Stimulated activated CD4-positive, alpha-beta T cell treated with anti-CD3 and anti-CD28 coated beads, Interleukin-4, amount 100 ng/mL, for 4 hours (primary cell): ENCODE measurements around the gene CSRNP2.
"Not testable (repeated sequence)": the region's sequence is repeated elsewhere in the genome, so short reads cannot be mapped to it uniquely, and the experiment has no call there.

Experiments
- DNase-seq, 2 experiments: peaks; one replicate each; pipeline ENCODE4 v3.0.0-alpha.2; 2020

Gene CSRNP2, protein sequence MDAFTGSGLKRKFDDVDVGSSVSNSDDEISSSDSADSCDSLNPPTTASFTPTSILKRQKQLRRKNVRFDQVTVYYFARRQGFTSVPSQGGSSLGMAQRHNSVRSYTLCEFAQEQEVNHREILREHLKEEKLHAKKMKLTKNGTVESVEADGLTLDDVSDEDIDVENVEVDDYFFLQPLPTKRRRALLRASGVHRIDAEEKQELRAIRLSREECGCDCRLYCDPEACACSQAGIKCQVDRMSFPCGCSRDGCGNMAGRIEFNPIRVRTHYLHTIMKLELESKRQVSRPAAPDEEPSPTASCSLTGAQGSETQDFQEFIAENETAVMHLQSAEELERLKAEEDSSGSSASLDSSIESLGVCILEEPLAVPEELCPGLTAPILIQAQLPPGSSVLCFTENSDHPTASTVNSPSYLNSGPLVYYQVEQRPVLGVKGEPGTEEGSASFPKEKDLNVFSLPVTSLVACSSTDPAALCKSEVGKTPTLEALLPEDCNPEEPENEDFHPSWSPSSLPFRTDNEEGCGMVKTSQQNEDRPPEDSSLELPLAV

DNA sequence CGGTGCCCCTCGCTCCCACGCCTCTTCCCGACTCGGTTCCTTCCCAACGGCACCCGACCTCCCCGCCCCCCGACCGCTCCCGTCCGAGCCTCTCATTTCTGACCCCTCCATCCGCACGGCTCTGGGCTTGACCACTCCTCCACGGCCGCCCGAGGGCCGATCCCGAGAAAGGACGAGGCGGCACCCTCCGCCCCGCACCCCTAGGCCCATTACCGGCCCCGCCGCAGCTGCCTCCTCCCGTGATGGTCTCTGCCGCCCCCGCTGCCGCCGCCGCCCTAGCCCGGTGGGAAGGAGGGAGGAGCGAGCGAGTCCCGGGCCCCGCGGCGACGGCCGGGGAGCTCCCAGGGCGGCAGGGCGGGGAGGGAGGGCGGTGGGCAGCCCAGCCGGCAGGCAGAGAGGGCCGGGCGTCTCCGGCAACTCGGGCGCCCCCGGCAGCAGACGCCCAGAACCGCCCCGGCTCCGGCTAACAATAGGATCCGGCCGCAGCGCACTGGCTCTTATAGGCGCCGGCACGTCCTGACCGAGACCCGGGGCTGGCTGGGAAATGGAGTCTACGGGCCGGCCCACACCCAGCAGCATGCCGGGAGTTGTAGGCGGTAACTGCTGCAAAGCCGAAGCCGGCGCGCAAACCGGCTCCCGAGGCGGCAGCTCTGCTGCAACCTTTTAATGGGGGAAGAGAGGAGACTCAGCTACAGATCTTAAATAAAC is at the start of gene CSRNP2:
Gene CSRNP2 (minus strand): TSS at position 471 of the 708 bp plus-strand sequence. CDS start 7,035 bp downstream, outside the sequence.
- DNase-seq, result peak; percentile 92

DNA sequence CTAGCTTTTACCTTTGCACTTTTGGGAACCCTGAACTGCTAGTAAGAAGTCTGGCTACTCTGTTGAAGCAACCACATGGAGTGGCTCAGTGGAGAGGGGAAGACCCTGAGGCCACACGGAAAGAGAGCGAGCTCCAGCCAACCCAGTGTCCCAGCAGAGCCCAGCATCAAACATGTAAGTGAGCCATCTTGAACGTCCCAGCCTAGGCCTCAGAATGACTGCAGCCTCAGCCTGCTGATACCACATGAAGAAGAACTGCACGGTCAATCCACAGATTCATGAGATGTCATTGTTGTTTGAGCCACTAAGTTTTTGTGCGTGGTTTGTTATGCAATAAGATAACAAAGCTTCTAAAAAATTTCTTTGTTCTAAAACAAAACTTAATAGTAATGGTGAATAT is 49.3 kb upstream of the CSRNP2 start:
- no peak for DNase-seq

DNA sequence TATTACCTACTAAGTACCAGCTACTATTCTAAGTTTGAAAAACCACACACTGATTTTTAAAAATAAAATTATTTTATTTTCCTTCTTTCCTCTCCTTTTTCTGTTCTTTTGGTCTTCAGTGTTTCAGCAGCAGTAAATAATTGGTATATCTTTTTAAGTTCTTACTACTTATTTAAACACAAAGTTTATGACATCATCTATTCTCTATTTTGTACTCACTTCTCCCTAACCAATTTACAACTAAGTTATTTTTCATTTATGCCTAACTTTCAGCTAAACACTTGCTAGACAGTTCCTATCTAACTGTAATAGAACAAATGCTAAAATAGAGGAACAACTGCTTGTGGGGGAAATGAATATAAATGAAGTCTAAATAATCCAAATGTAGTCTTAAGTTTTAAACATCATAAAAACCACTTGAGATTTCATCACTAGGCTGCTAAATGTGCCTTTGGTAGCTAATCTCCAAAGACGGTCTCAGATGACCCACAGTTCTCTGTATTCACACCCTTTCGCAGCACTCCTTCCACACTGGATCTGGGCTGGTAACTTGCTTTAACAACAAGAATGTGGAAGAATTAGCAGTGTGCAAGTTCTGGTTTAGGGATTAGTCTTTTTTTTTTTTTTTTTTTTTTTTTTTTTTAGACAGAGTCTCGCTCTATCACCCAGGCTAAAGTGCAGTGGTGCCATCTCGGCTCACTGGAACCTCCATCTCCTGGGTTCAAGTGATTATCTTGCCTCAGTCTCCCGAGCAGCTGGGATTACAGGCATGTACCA is 48.5 kb upstream of the CSRNP2 start:
- DNase-seq, result no peak

DNA sequence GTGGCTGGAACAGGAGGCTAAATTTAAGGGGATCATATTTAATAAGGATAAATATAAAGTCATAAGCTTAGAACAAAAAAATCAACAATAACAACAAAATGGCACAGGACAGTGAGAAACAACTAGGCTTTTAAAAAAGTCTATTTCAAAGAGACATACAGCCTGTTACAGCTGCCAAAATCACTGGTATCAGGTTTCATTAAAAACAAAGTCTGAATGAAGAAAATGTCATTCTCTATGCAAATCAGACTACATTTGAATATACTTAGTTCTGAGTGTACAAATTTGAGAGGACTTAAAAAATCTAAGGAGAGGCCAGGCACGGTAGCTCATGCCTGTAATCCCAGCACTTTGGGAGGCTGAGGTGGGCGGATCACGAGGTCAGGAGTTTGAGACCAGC is 45.5 kb upstream of the CSRNP2 start:
- no peak for DNase-seq

DNA sequence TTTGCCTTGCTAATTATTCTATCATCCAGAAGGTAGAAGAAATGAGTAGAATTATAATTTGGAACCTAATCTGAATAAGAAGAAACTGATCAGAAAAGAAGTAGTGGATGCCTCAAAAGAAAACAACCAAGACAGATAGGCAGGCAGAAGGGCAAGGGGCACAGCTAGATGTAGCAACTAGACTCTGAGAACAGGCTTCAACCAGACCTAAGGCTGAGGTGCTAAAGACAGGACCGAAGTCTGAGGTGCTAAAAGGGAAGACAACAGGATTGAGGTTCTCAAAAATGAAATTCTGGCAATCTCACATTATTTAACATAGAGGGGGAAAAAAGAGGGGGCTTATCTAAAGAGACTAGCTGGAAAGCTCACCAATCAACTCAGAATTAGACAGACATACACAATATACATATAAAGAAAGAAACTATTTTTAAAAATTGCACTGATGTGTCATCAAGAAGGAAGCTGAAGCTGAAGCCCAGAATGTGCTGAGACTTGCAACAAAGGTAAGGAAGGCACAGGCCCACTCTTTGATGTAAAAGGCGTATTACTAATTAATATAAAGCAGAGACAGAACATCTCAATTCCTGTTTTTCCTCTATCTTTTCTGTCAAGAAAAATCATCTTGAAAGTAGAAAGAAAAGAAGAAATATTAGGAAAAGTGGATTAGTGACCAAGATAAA is 43.8 kb upstream of the CSRNP2 start:
- DNase-seq, result no peak

DNA sequence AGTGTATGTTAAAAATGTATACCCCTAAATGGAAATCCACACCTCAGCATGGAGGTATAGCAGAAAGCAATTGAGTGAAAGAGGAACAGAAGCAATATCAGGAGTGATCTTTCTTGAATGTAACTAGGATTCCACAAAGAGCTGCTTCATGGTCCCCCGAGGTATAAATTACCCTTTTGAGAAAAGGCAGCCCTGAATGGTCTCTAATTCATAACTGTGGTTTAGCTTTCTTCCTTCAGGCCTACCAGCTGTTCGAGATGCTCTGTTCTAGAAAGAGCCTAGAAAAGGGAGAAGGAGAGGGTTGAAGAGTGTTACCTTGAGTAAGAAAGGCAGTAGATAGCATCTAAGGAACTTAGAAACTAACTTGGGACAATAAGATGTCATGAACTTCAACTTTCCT is 42.9 kb upstream of the CSRNP2 start:
- DNase-seq, result no peak

DNA sequence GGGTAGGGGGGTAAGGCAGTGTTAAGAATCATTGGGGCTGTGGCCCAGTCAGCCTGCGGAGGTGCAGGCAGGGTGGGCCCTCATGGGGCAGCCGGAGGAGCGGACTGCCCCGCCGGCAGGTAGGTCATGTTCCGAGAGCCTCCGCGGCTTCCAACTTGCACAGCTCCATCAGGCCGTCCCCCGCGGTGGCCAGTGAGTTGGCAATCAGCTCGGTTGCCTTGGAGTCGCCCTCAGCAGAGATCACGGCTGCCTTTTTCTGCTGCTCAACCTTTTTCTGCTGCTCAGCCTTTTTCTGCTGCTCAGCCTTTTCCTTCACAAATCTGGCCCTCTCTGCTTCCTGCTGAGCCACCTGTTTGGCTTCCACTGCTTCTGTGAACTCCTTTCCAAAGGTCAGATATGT is 41.1 kb upstream of the CSRNP2 start:
- no peak for DNase-seq

DNA sequence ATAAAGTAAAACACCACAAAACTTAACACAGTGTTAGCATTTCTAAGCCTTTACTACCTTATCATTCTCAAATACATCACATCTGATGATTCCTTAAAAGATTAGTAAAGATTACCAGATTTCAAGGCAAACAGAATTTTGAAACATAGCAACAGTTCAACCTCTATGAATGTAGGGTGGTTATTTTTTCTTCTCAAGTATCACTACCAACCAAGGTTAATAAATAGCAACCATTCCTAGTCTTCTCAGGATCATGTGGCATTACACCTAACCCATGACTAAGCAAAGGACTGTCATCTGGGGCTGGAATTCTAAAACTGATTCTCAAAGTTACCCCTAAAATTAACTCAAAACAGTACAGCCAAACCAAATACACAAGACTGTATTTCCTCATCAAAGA is 39.4 kb upstream of the CSRNP2 start:
- no peak for DNase-seq

DNA sequence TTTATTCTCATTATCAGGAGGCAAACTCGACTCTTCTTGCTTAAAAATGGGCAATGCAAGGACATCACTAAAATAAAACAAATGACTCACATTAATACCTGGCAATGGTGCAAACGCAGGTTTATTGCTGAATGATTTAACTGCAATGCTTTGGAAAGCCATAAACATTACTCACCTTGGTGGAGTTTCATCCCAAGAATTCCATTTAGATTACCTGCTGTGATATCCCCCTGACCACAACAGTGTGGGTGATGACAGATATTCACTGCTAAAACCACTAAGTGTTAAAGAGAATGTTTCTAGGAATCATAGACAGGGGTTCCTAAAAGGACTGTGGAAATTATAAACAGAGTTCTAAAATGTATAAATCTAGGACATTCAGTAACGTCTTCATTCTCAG is 35.3 kb upstream of the CSRNP2 start:
- DNase-seq, result no peak

DNA sequence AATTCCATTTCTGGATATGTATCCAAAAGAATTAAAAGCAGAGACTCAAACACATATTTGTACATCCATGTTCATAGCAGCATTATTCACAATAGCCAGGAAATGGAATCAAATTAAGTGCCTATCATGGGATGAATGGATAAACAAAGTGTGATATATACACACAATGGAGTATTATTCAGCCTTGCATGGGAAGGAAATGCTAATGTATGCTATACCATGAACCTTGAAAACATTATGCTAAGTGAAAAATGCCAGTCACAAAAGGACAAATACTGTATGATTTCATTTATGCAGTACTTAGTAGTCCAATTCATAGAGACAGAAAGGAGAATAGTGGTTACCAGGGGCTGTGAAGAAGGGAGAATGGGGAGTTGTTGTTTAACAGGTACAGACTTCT is 32.1 kb upstream of the CSRNP2 start:
- DNase-seq, result no peak

DNA sequence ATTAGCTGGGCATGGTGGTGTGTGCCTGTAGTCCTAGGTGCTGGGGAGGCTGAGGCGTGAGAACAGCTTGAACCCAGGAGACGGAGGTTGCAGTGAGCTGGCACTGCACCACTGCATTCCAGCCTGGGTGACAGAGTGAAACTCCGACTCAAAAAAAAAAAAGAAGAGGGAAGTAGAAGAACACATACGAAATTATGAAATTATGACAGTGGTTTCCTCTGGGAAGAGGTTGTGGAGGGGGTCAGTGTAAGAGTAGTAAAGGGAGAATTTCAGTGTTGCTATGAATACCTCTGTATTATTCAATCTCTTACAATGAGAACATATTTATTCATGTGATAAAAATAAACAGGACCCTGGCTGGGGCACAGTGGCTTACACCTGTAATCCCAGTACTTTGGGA is 24.7 kb upstream of the CSRNP2 start:
- DNase-seq, result no peak

DNA sequence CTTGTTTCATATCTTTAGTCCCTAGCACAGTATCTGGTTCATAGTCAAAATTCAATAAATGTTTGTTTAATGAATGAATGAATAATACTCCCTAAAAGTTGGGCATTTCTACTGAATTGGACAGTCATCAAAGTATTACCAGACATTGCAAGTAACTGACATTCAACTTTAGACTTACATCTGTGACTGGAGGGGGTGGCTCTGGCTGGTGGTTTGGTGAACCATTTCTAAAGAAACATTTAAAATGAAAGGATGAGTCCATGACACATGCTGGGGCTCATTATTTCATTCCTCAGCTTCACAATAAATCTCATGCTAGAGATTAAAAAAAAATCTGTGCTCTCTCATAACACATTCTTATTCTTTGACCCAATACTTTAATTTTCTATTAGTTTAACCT is 20.6 kb upstream of the CSRNP2 start:
- DNase-seq, result no peak

DNA sequence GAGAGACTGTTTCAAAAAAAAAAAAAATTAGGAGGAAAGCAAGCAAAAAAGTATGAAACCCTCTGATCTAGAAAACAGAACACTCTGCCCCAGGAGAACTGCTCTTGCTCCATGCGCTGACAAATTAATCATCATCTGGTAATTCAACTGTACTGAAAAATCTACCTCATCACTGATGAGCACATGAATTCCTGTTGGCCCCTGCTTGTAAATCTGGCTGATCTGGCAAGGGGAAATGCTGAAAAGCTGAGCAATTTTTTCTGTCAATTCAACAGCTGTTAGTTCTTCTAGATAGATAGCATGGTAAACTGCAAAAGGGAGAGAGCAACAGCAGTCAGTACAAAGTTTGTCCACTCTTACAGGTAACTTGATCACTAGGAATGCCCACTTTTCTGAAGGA is 15.2 kb upstream of the CSRNP2 start:
- DNase-seq, result no peak

DNA sequence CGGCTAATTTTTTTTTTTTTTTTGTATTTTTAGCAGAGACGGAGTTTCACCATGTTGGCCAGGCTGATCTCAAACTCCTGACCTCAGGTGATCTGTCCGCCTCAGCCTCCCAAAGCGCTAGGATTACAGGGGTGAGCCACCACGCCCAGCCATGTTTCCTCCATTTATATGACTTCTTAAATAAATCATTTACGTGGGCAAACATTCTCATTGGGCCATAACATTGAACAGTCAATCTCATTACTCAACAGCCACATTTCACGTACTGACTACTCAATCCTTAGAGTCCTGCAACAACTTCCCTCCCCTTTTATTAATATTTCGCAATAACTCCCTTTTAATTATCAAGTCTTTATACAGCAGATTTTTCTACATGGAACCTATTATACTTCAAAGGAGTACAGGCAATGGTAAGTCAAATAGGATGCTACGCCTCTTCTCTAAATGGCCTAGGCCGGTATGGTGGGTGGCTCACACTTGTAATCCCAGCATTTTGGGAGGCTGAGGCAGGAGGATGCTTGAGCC is 7.4 kb upstream of the CSRNP2 start:
- DNase-seq, result no peak

DNA sequence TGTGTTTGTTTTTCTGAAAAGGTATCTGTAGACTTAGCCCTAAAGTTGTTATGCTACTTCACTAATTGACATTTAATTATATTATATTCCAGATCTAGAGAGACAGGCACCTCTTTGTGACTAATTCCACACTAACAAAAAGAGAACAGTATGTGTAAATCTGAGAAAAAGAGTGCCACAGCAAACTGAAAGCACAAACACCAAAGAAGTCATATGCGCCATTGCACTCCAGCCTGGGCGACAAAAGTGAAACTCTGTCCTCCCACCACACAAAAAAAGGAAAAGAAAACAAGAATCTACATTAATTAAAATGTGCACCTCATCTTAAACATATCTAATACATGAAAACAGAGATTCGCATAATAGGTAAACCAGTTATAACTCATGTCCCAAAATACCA is 4.4 kb upstream of the CSRNP2 start:
- DNase-seq, result no peak

DNA sequence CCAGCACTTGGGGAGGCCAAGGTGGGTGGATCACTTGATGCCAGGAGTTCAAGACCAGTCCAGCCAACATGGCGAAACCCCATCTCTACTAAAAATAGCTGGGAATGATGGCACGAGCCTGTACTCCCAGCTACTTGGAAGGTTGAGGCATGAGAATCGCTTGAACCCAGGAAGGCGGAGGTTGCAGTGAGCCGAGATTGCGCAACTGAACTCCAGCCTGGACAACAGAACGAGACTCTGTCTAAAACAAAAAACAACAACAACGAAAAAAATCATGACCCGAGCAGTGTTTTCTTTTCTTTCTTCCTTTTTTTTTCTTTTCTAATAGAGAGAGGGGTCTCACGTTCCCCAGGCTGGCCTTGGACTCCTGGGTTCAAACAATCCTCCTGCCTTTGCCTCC is 3.5 kb upstream of the CSRNP2 start:
- no peak for DNase-seq

DNA sequence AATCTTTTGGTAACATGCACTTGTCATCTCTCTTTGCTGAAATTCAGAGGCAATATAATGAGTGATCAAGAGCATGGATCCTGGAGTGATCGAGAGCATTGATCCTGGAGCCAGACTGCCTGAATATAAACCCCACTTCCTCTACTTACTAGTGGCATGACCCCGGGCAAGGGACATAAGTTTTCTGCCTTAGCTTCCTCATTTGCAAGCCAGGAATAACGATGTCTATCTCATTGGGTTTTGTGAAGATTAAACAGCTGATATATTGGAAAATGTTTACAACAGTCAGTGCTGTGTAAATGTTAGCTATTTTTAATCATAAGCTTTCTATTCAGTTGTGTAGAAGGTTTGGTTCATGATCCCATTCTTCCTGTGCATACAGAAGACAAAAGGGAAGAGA is 2.4 kb upstream of the CSRNP2 start:
- DNase-seq, result no peak

DNA sequence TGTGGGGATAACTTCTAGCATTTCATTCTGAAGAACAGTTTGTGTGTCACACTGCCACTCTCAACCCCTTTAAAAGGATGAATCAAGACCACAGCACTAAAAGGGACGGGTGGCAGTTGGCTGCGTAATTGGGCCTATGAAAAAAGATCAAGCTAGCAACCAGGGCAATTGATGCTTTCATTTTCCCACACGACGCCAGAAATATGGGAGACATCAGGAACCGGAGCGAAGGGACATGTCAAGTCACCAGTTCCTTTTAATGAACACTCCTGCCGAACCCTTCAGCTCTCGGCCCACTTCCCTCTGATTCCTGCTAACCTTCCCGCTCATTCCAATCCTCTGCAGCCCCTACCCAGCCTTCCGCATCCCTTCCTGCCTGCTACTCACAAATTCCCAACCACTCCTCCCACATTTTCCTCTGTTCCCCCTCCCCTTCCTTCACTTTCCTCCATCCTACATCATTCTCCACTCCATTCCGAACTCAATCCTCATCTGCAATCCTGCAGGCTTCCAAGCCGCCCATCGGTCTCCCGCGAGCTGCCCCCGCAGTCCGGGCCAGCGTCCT is 753 bp downstream of the CSRNP2 start:
- DNase-seq, result peak in 1 of 2 experiments; percentile 12

DNA sequence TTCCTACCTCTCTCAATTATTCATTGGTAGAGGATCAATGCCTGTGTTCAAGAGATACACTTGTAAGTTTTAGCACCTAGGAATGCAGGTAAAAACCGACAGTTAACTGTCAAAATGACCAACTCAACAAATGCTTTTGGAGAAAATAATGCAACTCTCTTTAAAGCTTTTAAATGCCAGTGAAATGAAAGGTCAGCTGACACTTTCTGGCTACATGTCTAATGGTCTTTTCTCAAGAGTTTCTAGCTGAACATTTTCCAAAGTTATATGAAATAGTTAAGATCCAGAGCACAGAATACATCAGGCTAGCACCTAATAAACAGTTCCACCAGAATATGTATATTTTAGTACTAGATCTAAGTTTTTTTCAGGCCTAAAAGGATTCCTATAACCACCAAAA is 2.0 kb downstream of the CSRNP2 start:
- no peak for DNase-seq

DNA sequence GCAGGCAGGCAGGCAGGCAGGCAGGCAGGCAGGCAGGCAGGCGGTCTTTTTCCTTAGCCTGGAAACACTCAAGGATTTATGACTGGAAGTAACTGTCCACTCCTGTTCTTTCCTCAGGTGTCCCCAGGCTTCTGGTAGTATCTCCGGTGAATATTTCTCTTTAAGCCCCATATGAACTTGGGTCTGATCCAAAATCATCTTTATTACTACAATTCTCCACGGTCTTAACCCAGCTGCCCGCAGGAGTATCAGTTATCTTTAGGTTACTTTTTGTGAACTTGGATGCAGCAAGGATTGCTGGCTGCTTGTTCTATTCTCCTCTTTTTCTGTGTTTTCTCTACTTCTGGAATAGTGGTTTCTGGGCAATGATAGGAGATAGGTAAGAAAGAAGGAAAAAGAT is 3.3 kb downstream of the CSRNP2 start:
- no peak for DNase-seq

DNA sequence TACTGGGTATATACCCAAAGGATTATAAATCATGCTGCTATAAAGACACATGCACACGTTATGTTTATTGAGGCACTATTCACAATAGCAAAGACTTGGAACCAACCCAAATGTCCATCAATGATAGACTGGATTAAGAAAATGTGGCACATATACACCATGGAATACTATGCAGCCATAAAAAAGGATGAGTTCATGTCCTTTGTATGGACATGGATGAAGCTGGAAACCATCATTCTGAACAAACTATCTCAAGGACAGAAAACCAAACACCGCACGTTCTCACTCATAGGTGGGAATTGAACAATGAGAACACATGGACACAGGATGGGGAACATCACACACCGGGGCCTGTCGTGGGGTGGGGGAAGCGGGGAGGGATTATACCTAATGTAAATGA is 4.5 kb downstream of the CSRNP2 start:
- not testable (repeated sequence) for DNase-seq

DNA sequence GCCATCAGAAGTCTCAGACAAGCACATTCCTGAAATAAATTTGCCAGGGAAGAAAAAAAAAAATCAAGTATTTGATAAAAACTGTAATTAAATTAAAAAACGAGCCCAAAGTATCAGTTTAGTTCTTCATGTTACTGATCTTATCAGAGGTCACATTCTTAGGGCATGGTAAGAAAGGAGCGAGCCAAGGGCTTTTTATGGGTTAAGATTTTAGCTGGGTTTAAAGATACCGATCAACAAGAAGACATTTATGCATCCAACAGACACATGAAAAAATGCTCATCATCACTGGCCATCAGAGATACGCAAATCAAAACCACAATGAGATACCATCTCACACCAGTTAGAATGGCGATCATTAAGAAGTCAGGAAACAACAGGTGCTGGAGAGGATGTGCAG is 5.0 kb downstream of the CSRNP2 start:
- DNase-seq, result not testable (repeated sequence)
